Measurements from ENCODE around the gene DOK3.
A peak's percentile ranks its signal among the peaks of the same experiment; 100 is the strongest.

DOK3 gene, protein sequence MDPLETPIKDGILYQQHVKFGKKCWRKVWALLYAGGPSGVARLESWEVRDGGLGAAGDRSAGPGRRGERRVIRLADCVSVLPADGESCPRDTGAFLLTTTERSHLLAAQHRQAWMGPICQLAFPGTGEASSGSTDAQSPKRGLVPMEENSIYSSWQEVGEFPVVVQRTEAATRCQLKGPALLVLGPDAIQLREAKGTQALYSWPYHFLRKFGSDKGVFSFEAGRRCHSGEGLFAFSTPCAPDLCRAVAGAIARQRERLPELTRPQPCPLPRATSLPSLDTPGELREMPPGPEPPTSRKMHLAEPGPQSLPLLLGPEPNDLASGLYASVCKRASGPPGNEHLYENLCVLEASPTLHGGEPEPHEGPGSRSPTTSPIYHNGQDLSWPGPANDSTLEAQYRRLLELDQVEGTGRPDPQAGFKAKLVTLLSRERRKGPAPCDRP

DNA sequence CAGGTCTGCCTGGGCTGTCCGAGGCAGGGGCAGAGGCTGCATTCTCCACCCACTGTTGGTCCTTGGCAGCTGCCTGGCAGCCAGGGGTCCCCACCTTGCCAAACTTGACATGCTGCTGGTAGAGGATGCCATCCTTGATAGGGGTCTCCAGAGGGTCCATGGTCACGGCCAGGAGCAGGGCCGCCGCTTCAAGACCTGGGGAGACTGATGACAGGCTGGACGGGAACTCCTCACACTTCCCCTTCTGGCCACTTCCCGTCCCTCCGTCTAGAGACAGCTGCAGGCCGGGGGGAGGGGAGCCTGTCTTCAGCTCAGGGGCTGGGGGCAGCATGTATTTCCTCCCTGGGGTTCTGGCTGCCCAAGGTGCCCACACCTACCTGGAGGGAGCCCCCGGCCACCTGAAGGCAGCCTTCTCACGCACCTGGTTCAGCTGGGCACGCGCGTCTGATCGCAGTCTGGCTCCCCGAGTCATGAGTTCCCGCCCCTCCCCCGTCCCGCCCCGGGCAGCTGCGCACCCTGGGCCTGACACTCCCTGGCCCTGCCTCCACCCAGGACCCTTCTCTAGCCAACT, at the start of gene DOK3:
TSS of gene DOK3 (minus strand) at position 446 of the 571 bp plus-strand sequence. CDS start at position 160, 286 bp downstream.
- DNase-seq = peak; percentile 34 to 49

DNA sequence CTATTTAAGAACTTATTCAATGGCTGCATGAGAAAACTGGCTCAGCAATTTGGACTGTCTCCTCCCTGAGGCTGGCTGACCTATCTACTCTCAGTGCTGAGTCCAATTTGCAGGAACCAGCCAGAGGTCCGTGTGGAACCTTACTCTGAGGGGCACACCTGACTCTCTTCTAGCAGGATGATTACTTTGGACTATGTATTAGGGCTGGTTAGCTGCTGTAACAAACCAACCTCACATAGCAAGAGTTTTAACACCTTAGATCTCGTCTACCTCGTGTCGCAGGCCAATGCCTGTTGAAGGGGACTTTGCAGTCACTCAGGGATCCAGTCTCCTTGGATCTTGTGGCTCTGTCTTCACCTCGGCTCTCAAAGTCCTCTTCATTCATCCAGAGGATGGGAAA, 48.2 kb upstream of the DOK3 start:
- no peak for DNase-seq

DNA sequence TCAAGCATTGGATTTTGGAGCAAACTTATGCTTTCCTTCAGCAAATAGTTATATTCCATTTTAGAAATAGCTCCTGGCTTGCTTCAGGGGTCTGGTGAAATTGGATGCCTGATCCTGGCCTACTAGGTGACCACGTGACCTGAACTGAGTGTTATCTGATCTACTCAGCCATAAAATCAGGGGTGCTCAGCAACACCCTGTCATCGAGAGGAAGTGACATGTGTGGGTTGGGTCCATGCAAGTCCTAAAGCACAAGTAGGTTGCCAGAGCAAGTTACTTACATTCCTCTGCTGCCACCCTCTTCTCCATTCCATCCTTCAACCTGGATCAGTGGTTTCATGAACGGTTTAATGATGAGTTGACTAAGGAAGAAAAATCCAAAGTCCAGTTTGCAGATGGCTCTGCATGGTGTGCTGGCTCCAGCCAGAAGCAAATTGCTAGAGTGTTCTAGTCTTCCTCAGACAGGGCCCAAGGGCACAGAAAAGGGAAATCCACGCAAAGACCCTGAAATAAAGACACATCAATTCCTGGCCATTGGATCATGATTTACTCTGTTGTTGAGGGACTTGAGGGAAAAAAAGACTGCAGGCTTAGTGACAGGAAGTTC, 47.5 kb upstream of the DOK3 start:
- DNase-seq = peak; percentile 44 to 56

DNA sequence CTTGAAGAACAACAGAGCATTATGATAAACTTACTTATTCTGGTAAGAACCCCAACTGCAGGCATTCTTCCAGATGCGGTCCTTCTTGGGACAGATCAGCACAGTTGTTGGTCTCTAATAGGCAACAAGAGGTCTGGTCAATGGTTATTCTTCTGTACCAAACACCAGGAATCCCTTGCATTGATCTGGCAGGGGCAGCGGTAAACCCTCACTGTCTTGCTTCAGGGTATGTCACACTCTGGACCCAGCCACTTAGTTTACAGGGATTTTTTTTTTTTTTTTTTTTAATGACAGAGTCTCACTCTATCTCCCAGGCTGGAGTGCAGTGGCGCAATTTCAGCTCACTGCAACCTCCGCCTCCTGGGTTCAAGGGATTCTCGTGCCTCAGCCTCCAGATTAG, 46.0 kb upstream of the DOK3 start:
- DNase-seq = no peak

DNA sequence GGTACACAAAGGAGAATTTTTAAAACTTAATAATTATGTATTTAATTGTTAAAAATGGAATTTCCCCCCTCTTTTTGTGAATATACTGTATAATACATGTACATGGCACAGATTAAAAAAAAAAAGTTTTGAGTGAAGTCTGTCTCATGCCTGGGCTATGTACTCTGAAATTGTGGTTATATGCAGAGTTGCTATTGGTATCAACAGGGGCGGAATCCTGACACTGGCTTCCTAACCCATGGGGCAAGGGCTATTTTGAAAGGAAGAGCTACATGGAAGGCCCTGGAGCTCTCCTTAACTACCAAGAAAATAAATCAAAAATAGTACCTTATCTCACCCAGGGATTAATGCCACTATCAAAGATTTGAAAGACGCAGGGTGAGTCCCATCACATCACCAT, 45.6 kb upstream of the DOK3 start:
- no peak for DNase-seq

DNA sequence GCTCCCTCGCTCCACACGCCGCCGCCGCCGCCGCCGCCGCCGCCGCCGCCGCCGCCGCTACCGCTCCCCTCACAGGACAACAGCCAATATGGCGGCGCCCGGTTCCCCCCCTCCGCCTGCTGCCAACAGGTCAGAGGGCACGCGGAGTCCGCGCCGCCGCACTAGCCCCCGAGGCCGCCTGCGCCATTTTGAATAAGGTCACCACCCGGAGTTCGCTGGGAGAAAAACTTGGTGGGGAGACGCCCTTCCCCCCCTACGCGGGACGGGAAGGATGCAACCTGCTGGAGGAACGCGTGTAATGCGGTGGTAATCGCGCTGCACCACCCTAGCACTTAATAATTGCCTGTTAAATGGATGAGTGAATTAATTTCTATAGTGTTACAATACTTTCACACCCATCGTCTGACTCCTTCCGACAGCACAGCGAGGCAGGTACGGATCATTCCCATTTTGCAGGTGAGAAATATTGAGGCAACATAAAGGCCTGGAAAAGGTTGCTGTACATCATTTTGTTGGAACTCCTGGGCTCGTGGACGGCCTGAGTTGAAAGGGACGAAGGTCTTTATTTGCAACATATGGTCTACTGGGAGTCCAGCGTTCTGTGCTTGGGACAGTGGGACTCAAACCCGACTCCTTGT, 45.0 kb upstream of the DOK3 start, which contains the start of gene FAM193B:
TSS of gene FAM193B (minus strand) at position 90 of the 638 bp plus-strand sequence. CDS start 105 bp downstream, outside the sequence.
- DNase-seq = peak; percentile 87 to 90

DNA sequence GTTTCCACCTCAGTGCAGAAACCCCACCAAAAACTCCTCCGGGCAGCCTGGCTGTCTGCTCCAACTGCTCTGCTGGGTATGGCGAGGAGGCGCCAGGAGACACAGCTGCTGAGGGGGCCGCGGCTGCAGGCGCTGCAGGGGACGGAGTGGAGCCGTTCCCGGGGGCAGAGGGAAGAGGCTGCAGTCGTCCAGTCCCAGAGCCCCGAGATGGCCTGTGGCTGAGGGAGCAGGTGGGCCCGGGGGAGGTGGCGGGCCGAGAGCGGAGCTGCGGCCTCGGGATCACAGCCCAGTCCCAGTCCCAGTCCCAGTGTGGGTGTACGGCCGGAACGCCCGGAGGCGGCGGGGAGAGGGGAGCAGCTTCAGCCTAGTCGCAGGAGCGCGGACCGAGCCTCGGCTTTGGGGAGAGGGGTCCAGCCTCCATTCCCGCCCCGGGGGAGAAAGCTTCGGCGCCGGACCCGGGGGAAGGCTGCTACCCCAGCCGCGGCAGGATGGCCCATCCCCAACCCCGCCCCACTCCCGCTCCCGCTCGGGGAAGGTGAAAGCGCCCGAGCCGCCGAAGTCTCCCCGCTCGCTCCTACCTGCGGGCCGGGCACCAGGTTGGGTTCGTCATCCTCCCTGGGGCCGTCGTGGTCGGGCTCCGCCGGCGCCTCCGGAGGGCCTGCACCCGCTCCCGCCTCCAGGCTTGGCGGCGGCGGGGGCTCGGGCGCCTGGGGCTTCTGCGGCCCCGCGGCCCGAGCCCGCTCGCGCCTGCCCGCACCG, 44.2 kb upstream of the DOK3 start:
- peak in 1 of 2 experiments; percentile 34 for DNase-seq

DNA sequence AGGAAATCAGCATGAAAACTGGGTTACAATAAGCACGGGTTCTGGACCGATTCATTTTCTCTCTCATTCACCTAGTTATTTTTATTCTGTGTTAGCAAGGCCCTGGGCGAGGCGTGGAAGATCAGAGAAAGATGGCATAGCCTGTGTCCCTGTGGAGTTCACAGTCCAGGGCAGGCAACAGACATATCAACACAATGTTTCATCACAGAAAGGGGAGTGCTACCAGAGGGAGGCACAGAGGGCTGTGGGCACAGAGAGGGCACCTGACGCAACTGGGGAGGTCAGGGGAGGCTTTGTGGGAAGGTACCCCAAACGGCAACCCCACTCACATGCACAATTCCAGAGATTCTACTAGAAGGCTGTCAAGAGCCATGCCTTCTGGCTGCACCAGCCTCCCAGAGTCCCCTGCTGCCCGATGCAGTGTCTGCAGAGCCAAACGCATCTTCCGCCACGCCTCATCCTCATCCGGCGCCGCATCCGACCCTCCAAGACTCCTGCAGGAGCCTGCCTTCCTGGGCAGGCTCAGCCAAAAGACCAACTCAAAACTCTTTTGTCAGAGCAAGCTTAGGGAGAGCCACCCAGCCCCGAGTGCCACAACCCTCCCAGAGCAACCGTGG, 43.3 kb upstream of the DOK3 start:
- DNase-seq = no peak

DNA sequence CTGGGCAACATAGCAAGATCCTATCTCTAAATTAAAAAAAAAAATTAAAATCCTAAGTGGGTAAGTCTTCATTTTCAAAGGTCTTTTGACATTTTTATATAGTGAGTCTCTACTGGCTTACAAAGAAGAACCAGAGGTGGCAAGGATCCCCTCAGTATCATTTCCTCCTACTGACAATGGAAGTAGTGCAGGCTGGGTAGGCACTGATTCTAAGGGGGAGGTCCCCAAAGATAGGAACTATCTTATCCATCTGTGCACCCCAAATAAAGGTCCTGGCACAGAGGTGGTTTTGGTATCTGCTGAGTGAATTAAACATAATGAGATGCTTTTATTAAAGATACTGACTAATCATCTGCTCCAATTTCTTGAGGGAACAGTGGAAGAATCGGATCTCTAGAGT, 40.5 kb upstream of the DOK3 start:
- DNase-seq = no peak

DNA sequence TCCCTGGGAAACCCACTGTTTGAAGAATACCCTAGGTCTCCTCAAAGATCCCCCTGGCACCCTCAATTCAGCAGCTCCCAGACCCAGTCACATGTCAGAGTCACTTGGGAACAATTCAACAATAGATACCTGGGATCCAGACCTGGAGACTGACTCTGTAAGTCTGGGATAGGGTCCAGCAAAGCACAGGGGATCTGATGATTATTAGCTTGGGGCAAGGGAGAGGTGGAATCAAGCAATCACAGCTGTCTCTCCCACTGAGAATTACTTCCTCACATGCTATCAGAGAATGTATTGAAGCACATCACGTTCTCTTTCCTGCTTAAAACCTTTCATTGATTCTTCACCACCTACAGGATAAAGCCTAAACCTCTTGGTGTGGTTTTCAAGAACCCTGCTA, 38.9 kb upstream of the DOK3 start:
- DNase-seq = no peak

DNA sequence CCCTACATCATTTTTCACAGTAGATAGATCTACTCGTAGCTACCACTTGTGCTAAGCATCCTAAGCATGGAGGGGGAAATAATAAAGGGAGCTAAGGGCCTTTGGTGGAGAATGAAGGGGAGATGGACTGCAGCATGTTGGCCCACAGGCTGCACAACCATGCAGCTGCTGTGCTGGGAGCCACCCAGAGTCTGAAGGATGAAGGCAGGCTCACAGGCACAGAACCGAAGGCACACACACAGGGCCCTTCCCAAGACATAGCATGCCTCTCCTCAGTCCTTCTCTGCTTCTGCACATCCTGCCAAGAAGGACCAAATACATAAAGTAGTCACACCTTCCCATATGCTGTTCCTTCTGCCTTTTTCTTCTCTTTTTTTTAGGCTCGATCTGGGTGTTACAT, 38.1 kb upstream of the DOK3 start:
- DNase-seq = no peak

DNA sequence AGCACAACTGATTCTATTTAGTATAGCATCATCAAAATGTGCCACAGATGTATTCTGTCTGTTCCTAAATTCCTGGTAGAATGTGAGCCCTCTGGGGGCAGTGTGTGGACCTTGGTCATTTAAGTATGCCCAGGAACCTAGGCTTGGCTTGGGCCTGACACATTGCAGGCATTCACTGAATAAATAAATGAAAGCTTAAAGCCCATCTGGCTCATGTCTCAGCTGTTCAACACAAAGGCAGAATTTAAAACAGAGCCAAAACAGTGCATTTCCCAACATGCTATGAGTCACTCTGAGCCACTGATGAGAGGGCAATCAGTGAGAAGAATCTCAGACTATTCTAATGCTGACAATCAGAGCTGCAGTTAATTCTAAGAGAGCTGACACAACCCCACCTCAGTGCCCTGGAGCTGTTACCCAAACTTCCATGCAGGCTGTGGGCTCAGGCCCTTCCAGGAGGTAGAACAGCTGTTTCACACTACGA, 36.7 kb upstream of the DOK3 start:
- peak; percentile 14 to 17 for DNase-seq

DNA sequence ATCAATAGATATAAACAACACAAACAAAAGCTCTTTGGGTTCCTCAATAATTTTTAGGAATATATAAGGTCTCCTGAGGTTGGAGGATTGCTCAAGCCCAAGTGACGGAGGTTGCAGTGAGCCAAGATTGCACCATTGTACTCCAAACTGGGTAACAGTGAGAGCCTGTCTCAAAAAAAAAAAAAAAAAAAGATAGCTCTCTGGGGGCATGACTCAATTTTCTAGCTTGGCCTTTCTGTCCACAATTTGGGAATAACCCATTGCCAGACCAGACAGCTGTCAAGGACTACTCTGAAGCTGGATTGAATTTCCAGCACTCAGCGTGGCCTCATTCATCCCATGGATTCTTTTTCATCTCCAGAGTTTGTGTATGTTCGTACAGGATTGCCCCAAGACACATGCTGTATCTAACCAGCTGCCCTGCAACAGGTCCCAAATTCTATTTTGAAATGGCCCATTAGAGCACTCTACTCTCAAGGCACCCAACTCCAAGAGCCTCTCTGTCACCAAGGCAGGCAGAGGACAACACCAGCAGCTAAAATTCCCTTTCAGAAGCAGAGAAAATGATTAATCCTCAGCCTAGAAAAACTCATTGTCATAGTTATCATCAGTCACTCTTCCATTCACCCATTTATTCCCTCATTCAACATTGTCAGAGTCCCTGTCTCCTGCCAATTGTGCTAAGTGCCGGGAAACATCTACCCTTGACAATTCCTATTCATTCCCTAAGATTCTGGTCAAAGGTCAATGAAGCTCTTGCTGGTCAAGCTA, 36.0 kb upstream of the DOK3 start:
- DNase-seq = no peak

DNA sequence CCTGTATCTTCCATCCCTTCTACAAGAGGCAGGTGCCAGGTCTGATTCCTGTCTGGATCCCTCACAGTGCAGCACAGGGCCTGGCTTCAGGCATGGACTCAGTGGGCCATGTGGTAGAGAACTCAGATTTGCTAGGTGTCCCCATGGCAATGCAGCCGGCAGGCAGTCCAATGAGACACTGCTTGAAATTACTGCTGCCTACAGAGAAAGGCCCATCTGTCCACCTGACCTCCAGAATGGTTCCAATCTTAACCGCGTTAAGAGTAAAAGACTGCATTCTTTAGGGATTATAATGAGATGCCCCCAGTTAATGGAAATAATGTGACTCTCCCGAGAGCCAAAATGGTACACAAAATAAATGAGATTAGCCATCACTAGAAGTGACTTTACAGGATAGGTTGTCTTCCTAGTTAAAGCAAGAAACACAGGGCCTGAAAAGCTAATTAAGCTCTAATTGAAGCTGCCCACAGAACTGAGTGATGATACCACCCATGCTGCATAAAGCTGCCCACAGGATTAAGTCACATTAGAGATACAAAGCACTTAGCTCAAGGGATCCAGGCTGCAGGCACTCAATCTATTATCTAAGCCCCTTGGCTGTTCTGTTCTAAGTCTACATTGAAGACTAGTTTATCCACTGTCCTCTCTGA, 33.3 kb upstream of the DOK3 start:
- DNase-seq = no peak

DNA sequence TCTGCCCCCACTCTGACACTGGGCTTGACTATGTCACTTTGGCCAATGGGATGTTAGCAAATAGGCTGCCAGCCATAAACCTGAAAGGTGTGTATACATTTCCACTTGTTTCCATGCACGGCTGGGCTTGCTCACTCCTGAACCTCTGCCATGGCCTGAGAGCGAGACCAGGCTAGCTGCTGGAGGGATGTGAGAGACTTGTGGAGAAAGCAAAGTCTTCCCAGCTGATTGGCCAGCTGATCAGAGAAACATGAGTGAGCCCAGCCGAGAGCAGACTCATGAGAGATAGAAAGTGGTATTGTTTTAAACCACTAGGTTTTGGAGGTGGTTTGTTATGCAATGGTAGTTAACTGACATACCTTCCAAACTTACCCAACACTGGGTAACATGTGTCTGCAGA, 30.8 kb upstream of the DOK3 start:
- DNase-seq = no peak

DNA sequence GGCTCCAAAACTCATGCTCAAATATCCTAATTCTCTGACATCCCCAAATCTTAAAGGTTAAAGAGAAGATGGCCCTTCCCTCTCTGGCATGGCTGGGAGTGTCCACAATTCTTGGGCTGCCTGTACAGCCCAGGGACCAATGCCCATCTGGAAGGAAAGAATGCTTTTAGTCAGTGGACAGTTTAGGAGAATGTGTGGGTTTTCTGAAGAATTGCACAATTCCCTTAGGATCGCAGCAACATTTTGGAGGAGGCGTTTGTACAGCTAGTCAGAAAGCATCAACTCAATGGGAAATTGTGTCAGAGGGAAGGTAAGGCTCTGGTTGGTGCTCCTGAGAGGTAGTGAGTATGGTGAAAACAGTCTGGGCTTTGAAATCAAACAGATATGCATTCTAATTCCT, 29.8 kb upstream of the DOK3 start:
- no peak for DNase-seq

DNA sequence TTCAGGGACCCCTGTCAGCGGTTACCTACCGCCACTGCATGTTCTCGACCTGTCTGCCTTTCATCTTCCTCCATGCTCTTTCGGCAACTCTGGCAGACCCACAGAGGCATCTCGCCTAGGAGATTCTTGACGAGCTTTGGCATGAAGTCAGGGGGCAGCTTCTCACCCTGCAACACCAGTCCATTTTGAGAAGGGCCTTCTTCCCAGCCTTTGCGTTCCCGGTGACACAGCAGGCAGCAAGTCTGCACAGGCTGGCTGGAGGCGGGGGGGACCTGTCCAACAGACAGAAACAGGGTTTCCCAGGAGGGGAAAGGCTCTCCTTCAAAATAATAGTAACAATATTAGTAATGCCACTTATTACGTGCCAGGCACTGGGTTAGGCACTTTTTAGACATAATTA, 29.2 kb upstream of the DOK3 start:
- no peak for DNase-seq

DNA sequence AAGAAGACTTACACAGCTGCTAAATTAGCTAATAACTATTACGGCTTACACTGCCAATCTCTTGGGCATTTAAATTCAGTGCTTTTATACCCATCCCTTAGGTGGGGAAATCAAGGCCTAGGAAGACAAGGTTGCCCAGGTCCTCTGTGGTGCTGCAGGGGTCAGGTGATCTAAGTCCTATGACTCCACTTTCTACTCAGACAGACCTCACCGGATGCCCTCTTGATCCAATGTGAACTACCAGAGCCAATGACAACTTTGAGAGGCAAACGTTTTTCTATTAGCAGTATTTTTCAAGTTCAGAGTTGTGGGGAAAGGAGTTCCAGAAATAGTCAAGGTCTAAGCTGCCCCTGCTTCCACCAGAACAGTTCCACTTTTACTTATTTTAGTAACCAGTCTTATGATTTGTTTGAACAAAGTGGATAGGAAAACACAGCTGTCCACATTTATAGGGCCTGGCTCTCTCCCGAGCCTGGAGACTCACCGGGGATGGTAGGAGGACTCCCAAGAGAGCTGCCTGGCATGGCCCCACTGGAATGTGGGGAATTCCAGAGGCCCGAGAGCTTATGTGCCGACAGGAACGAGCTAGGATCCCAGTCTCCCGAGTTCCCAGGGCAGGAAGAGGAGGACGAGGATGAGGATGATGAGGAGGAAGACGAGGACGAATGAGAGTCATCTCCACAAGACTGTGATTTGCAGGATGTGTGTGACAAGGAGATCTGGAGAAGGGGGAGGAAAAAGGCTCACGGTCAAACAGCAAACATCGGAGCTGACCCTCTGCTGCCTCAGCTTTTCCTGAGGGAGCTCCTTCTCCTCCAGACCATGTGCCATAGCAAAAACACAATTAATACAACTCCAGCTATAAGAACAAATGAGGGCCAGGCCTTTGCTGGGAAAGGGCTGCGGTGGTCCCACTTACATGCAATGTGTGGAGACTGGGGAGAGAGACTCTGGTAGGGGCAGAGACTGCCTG, 28.0 kb upstream of the DOK3 start:
- no peak for DNase-seq

DNA sequence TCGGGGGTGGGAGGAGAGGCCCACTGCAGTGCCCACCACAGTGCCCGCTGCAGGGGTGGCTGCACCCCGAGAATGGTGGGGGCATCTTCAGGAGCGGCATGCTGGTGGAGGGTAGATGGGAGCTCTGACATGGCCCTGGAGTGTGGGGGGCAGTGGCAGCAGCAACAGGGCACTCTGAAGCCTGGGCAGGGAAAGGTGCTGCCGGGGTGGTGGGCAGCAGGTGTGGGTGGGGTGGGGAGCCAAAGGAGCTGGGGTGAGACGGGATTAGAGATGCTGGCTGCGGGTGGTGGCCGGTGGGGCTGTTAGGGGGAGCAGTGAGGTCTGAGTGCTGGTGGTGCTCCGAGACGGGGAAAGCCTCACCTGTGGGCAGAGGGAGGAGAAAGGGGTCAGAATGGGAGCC, 26.8 kb upstream of the DOK3 start:
- DNase-seq = no peak

DNA sequence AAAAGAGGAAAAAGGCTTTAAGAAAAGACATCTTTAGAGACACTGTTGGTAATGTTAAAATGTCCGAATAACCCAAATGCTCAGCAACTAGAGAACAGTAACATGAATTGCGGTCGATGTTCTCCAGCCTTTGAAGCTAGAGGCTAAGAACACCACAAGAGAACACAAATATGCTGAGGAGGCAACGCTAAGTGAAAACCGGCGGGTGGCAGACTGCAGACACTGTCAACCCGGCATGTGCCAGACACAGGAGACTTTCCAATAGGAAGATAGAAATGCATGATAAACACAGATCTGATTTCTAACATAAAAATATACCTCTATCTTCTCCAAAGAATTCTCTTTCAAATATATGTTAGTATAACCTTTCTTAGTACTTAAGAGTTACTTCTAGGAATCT, 25.5 kb upstream of the DOK3 start:
- DNase-seq = no peak

All from Kasumi-1 (cell line).